NCI-H1105 treated with DMSO at 0.1 percent for 48 hours (cell line): Measurements from ENCODE around the gene NCAPD2.
"Not testable (repeated sequence)": the region's sequence is repeated elsewhere in the genome, so short reads cannot be mapped to it uniquely, and the experiment has no call there.

ENCODE experiments used
- DNase-seq: peaks from one replicate; lab custom pipeline; 2025; lab: John Stamatoyannopoulos, UW

The NCAPD2 gene

GRCh38 chr12:6492838-6493496 lies 935 bp upstream of the NCAPD2 start, which contains the start of gene MRPL51:
Gene MRPL51, minus strand, starts transcription at chr12:6493262. Its CDS starts 126 bp downstream, at chr12:6493136.
- peak; percentile 93 for DNase-seq

DNA sequence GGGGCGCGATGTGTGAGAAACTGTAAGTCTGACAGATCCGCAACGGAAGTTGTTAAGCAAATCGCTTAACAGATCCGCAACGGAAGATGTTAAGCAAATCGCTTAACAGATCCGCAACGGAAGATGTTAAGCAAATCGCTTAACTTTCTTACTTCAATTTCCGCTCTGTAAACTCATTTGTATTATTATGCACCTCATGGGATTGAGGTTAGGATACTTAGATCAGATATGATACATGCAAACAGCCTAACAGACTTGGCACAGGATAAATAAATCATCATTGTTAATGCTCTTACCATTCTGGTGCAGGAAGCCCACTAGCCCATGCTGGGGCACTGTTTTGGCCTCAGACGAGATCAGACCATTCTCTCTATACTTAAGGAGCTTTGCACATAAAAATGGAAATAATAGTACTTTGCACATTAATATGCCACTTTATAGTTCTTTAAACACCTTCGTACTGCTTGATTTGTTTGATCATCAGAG lies 399 bp downstream of the NCAPD2 start:
- DNase-seq, result no peak

GRCh38 chr12:6494968-6495367 lies 1.1 kb downstream of the NCAPD2 start:
- DNase-seq, result no peak

DNA sequence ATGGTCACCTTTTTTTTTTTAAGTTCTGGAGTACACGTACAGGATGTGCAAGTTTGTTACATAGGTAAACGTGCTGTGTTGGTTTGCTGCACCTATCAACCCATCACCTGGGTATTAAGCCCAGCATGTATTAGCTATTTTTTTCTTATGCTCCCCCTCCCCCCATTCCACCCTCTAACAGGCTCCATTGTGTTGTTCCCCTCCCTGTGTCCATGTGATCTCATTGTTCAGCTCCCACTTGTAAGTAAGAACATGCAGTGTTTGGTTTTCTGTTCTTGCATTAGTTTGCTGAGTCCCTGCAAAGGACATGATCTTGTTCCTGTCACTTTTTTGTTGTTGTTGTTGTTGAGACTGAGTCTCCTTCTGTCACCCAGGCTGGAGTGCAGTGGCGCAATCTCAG lies 3.4 kb downstream of the NCAPD2 start:
- DNase-seq, result not testable (repeated sequence)

GRCh38 chr12:6500466-6500865 lies 6.6 kb downstream of the NCAPD2 start:
- no peak for DNase-seq

GRCh38 chr12:6507102-6507998 lies 13.4 kb downstream of the NCAPD2 start:
- no peak for DNase-seq

DNA sequence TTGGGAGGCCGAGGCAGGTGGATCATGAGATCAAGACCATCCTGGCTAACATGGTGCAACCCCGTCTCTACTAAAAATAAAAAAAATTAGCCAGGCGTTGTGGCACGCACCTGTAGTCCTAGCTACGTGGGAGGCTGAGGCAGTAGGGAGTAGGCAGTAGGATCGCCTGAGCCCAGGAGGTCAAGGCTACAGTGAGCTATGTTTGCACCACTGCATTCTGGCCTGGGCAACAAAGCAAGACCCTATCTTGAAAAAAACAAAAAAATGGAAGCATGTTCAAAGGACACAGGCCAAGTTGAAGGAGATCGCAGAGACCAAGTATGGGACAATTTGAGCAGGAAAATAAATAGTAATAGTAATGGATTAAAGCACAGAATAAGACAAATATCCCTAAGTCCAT lies 14.2 kb downstream of the NCAPD2 start:
- no peak for DNase-seq

GRCh38 chr12:6520186-6520585 lies 26.3 kb downstream of the NCAPD2 start:
- DNase-seq, result no peak

DNA sequence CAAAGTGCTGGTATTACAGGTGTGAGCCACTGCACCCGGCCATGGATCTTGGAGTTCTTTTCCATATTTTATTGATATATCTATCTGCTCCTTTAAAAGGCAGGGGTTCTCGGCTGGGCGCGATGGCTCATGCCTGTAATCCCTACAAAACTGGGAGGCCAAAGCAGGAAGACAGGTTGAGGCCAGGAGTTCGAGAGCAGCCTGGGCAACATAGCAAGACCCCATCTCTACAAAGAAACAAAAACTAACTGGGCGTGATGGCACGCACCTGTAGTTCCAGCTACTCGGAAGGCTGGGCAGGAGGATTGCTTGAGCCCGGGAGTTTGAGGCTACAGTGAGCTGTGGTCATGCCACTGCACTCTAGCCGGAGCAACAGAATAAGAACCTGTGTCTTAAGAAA lies 28.3 kb downstream of the NCAPD2 start:
- no peak for DNase-seq

DNA sequence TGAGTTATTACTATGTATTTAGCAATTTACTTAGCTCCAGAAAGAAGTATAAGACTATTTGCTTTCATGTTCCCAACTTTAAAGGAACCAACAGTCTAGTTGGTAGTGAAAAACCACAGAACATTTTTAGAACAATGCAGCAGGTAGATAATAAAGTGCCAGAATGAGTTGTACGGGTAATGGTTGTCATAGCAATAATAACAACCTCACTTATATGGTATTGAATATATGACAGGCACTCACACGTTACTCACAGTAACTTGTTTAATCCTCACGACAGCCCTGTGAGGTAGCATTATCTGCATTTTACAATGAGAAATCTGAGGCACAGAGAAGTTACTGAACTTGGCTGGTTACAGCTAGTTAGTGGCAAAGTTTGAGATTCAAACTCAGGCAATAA lies 29.8 kb downstream of the NCAPD2 start:
- DNase-seq, result no peak

- DNase-seq, result no peak
These were observed 30.7 kb downstream of the NCAPD2 start for GRCh38 chr12:6524648-6525047.

DNA sequence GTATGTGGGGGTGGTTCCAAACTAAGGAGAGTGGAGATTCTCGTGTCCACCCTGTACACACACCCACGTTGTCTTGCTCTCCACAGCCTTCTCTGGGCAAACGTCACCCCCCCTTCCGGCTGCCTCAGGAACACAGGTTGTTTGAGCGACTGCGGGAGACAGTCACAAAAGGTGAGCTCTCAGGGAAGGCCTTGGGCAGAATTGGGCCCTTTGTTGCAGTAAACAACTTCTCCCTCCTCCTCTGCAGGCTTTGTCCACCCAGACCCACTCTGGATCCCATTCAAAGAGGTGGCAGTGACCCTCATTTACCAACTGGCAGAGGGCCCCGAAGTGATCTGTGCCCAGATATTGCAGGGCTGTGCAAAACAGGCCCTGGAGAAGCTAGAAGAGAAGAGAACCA lies 32.3 kb downstream of the NCAPD2 start:
- DNase-seq, result no peak

- DNase-seq, result no peak
These were observed 33.0 kb downstream of the NCAPD2 start for GRCh38 chr12:6526766-6527525.

DNA sequence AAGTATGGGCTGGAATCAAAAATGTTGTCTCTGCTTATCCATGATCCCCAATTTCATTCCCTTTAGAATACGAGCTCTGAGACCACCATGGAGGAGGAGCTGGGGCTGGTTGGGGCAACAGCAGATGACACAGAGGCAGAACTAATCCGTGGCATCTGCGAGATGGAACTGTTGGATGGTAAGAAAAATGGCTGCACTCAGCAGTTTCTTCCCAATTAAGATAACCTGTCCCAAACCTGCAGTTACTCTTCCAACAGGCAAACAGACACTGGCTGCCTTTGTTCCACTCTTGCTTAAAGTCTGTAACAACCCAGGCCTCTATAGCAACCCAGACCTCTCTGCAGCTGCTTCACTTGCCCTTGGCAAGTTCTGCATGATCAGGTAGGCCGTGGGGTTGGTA lies 33.8 kb downstream of the NCAPD2 start:
- DNase-seq, result no peak

DNA sequence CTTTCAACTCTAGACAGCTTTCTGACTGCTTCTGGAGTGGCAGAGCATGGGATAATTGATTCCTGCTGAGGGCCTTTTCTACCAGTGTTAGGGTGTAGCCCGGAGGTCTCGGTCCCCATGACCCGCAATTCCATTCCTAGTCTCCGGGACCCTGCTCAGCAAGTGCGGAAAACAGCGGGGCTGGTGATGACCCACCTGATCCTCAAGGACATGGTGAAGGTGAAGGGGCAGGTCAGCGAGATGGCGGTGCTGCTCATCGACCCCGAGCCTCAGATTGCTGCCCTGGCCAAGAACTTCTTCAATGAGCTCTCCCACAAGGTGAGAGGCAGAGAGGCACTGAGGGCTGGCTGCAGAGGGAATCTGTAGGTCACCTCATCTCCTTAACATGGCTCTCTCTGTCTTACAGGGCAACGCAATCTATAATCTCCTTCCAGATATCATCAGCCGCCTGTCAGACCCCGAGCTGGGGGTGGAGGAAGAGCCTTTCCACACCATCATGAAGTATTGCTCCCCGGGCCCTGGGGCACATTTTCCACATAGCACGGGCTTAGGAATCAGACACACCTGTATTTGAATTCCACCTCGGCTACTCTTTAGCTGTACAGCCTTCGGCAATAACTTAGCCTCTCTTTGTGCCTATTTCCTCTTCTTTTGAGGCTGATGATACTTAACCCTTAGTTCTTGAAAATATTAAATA lies 34.8 kb downstream of the NCAPD2 start:
- DNase-seq, result no peak

GRCh38 chr12:6529291-6529737 lies 35.4 kb downstream of the NCAPD2 start:
- no peak for DNase-seq

DNA sequence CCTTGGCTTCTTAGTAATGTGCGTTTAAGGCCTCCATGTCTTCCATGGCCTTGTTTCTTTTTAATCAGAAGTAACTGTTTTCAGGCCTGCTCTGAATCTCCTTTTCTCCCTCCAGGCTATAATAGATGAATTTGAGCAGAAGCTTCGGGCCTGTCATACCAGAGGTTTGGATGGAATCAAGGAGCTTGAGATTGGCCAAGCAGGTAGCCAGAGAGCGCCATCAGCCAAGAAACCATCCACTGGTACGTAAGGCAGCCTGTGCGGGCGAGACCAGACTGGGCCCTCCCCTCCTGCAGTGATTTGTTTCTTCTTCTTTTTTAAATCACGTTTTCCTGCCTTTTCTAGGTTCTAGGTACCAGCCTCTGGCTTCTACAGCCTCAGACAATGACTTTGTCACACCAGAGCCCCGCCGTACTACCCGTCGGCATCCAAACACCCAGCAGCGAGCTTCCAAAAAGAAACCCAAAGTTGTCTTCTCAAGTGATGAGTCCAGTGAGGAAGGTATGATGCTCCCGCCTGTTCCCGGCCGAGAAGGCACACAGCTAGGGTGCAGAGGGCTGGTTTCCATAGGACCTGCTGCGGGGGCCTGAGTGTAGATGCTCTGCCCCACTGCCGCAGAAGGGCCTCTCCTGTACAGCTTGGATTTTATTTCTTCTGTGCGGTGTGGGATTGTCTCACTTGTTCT lies 36.8 kb downstream of the NCAPD2 start:
- no peak for DNase-seq

DNA sequence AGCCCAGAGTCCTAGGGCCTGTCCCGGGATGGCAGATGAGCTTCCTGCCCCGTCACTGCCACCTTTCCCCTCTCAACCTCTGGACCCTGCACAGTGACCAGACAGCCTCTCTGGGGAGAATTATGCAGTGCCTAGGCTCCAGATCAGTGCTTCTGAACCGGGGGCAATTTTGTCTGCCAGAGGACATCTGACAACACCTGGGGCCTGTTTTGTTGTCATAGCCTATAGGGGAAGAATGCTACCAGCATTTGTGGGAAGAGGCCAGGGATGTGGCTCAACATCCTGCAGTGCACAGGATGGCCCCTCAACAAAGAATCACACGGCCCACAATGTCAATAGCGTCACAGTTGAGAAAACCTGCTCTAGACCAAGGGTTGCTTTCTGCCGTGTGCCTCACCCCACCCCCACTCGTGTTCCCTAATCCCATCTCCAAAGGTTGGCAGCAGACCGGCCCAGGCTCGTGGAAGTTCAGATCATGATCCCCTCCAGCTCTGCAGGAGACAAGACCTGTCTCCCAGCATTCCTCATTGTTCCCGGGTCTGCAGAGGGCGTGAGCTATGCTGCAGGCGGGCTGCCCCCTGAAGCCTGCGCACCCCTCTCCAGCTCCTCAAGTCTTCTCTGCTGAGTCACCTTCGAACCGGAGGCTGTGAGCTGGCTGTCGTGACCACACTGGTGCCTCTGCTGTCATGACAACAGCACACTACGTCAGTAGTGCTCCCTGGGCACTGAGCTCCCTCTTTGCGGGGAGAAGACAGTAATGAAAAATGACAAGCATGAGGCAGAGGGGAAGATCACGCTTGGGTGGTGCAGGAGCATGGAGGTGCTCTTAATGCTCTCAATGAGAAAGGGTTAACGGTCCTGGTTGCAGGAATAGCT lies 38.4 kb downstream of the NCAPD2 start:
- DNase-seq, result peak; percentile 75

DNA sequence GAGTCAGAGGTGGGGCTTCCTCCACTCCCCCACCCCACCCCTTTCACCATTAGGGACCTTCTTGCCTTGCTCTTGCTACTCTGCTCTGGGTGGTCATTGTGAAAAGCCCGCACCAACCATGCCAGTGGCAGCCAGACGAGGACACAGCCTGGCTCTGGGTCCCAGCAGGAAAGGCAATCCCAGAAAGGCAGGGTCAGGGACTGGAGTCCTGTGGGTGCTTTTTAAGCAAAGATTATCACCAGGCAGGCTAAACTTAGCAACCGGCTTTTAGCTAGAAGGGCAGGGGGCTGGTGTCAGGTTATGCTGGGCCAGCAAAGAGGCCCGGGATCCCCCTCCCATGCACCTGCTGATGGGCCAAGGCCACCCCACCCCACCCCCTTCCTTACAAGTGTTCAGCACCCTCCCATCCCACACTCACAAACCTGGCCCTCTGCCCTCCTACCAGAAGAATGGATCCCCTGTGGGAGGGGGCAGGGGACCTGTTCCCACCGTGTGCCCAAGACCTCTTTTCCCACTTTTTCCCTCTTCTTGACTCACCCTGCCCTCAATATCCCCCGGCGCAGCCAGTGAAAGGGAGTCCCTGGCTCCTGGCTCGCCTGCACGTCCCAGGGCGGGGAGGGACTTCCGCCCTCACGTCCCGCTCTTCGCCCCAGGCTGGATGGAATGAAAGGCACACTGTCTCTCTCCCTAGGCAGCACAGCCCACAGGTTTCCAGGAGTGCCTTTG lies 39.2 kb downstream of the NCAPD2 start:
- DNase-seq, result peak; percentile 64

DNA sequence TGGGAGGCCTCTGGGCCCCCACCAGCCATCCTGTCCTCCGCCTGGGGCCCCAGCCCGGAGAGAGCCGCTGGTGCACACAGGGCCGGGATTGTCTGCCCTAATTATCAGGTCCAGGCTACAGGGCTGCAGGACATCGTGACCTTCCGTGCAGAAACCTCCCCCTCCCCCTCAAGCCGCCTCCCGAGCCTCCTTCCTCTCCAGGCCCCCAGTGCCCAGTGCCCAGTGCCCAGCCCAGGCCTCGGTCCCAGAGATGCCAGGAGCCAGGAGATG lies 39.7 kb downstream of the NCAPD2 start:
- no peak for DNase-seq
